ENCODE data around the gene C11orf52.

DNA sequence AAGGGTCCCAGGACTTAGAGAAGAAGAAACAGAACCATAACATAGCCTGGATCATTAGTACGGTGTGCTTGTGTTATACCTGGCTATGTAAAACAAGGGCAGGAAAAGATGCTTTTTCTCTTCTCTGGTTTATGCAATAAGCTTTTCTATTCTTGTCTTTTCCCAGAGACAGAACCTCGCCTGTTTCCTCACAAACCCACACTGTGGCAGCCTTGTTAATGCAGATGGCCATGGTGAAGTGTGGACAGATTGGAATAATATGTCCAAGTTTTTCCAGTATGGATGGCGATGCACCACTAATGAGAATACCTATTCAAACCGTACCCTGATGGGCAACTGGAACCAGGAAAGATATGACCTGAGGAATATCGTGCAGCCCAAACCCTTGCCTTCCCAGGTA is 36.5 kb upstream of the C11orf52 start:
- TF ChIP-seq CTCF (IDR thresholded peaks at IDR 0.05) = no peak
- no peak for TF ChIP-seq POLR2A (IDR thresholded peaks at IDR 0.05)

Data from Peyer's patch (tissue), 4 donors.